ENCODE measurements around the gene CACNA1E. TPM values are rescaled to one million over a fixed set of nuclear protein-coding genes. Genes with fewer than 3 reads are reported as not detected.

CACNA1E gene
- not detected in 2 replicates for total RNA-seq

GRCh38 chr1:181483285-181484195 lies at the start of gene CACNA1E:
TSS of gene CACNA1E (plus strand) at chr1:181483517. CDS start at chr1:181483745, 228 bp downstream.

All from mesangial cell (primary cell).